Right lobe of liver (tissue), 6 donors: ENCODE results near the gene EEFSEC. TPM values are rescaled to one million over a fixed set of nuclear protein-coding genes. Genes with fewer than 3 reads are reported as not detected.

ENCODE experiments used
- ATAC-seq, 4 donors: fragments of 200-7000 bp; cut with Tn5 transposase; one replicate each; pipeline ENCODE4 v1.9.1; 2020; ENCODE audit warnings: mild to moderate bottlenecking in 4 of 4, moderate library complexity in 4 of 4
- DNase-seq, 3 donors: peaks; one replicate each; pipeline ENCODE4 v3.0.0-alpha.2; 2020
- H3K27ac ChIP-seq, 3 donors: fragments of 200-600 bp; one replicate each; pipeline ENCODE4 v1.8.0; 2022
- H3K27me3 ChIP-seq, 2 donors: fragments of 200-600 bp; one replicate each; pipeline ENCODE4 v1.8.0; 2022
- H3K36me3 ChIP-seq, 4 donors: fragments of 200-600 bp; sonication (generic) in 1 of 4; one replicate each; pipeline versions ENCODE4 v1.5.1 to v1.8.0; 2017 to 2022; ENCODE audit warnings: control low read depth in 1 of 4
- H3K4me1 ChIP-seq, 4 donors: fragments of 200-600 bp; sonication (generic) in 1 of 4; one replicate each; pipeline versions ENCODE4 v1.5.1 to v1.8.0; 2017 to 2022; ENCODE audit warnings: control low read depth in 1 of 4
- H3K4me3 ChIP-seq, 3 donors: fragments of 200-600 bp; one replicate each; pipeline ENCODE4 v1.8.0; 2022
- H3K9me3 ChIP-seq, 4 donors: fragments of 200-600 bp; sonication (generic) in 1 of 4; one replicate each; pipeline versions ENCODE4 v1.5.1 to v1.8.0; 2017 to 2022; ENCODE audit warnings: control low read depth in 1 of 4
- POLR2A ChIP-seq: fragments of 450-650 bp; IDR thresholded peaks from one replicate; pipeline ENCODE4 v1.6.1; 2017; ENCODE audit warnings: antibody characterized with exemption, mild to moderate bottlenecking
- WGBS: methylation state at CpG from one replicate; pipeline ENCODE4 v1.1.6; 2018; ENCODE audit warnings: low coverage, low lambda C conversion rate; ENCODE audit not compliant: insufficient coverage; ENCODE audit errors: missing lambda C conversion rate; 5-methylcytosine and 5-hydroxymethylcytosine counted together
- intact Hi-C, 2 donors: fragments of 100-400 bp; cut with DNase I; formaldehyde crosslinking; loops; one replicate each; pipeline versions ENCODE4 v1.11.2 to v1.14.1; 2022
- total RNA-seq, 6 experiments: library from RNA; depleted of rRNA in 2 of 6; stranded (reverse); fragments of >200 nt in 2 of 6; fragmentation: NEBNext Ultra II Directional in 3 of 6; extraction: Animal tissue kit (Norgen Biotek cat#: 25700) in 3 of 6; gene quantifications; one replicate each; pipeline versions ENCODE4 v1.1.0 to v1.2.4, GENCODE V29; 2016 to 2023
- TF ChIP-seq, protein P1 (sequence below), 4 donors: fragments of 200-600 bp in 3 of 4; fragments of 450-650 bp in 1 of 4; IDR thresholded peaks; one replicate each; pipeline versions ENCODE4 v1.5.1 to v1.8.0; 2016 to 2022; ENCODE audit warnings: antibody characterized with exemption in 4 of 4, mild to moderate bottlenecking in 2 of 4
- donor health status: DM: no; HTN: yes; CAD: no.
- donor health status: DM: no; HTN: no; CAD: no.
- donor health status: DM: no; HTN: no; CAD: no.
- donor health status: DM: no; HTN: yes; CAD: no.
- donor health status: DM: no; HTN: yes; CAD: no.

EEFSEC gene
- total RNA-seq, 6 experiments from 2014 or later: 10.1 to 24.0 (median 13.4) TPM

DNA sequence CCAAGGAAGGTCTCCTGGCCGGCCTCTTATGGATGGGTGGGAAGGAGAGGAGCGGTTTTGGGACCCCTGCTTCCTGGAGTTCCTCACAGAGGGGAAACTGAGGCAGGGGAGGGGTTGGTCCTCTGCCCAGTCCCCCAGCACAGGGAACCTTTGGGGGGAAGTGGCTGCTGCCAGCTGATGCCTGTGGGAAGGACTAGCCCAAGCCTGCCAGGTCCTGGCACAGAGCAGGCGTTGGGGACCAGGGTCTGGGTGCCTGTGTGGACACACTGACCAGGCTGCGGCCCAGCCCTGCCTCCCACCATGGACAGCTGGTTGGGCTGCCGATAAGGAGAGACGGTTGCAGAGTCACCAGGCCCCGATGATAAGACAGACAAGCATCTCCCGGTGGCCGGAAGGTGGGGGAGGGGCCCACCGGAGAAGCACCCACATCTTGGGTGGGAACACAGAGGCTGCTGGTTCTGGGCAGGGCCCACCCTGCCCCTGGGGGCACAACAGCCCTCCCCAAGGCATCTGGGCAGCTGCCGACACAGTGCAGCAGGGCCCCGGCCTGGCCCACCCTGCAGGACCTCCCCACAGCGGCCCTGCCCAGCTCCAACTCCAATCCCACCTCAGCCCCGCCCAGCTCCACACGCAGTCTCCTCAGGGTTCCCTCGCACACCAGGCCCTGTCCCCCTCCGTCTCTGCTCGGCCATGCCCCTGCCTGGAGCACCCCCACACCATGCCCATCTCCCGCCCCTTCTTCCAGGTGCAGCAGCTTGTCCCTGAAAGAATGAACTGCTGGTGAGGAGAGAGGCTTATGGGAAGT lies 262.7 kb downstream of the EEFSEC start:
- DNase-seq: no peak
- intact Hi-C loops: no loop called here
- TF ChIP-seq POLR2A: no peak
- TF ChIP-seq, protein P1, sequence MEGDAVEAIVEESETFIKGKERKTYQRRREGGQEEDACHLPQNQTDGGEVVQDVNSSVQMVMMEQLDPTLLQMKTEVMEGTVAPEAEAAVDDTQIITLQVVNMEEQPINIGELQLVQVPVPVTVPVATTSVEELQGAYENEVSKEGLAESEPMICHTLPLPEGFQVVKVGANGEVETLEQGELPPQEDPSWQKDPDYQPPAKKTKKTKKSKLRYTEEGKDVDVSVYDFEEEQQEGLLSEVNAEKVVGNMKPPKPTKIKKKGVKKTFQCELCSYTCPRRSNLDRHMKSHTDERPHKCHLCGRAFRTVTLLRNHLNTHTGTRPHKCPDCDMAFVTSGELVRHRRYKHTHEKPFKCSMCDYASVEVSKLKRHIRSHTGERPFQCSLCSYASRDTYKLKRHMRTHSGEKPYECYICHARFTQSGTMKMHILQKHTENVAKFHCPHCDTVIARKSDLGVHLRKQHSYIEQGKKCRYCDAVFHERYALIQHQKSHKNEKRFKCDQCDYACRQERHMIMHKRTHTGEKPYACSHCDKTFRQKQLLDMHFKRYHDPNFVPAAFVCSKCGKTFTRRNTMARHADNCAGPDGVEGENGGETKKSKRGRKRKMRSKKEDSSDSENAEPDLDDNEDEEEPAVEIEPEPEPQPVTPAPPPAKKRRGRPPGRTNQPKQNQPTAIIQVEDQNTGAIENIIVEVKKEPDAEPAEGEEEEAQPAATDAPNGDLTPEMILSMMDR (IDR thresholded peaks at IDR 0.05): no peak
- no peaks in the 10 kb centered on the region for H3K4me1 ChIP-seq
- H3K36me3 ChIP-seq: no peaks in the 10 kb centered on the region
- H3K27me3 ChIP-seq: no peaks in the 10 kb centered on the region
- no peak overlapping the region for H3K27ac ChIP-seq
- no peaks in the 10 kb centered on the region for H3K9me3 ChIP-seq
- no peak for ATAC-seq
- H3K4me3 ChIP-seq: no peak overlapping the region
- 50% methylated on average over 2 of the region's 19 CpGs for WGBS

DNA sequence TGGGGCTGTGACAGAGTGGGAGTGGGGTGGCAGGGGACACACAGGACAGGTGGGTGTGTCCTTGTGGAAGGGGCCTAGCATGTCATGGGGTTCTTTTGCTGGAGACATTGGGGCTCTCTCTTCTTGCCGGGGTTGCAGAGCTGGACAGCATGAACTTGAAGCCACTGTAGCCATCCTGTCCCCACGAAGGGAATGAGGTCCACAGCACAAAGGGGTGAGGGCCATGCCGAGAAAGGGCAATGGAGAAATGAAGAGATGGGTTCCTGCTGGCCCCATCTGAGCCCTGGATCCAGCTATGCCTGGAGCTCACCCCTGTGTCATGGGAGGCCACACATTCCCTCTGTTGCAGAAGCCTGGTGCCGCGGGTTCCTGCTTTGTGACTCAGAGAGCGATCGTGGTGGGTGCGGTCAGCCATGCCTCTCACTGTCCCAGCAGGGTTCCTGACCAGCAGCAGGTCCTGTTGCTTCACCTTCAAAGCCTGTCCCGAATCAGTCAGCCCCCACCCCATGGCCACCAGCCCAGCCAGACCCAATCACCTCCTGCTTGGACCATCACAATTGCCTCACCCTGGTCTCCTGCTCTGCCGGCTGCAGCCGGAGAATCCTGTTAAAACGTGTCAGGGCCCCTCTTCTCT lies 263.4 kb downstream of the EEFSEC start:
- DNase-seq (no peak), ATAC-seq (no peak)
- Histone ChIP-seq H3K9me3 (no peaks in the 10 kb centered on the region), H3K4me1 (no peaks in the 10 kb centered on the region), H3K4me3 (no peak overlapping the region), H3K27ac (no peak overlapping the region), H3K36me3 (no peaks in the 10 kb centered on the region), H3K27me3 (no peaks in the 10 kb centered on the region)
- no CpG with 5 or more reads among the region's 12 CpGs for WGBS
- intact Hi-C loops: no loop called here
- TF ChIP-seq, protein P1 (IDR thresholded peaks at IDR 0.05): no peak
- TF ChIP-seq POLR2A: no peak

DNA sequence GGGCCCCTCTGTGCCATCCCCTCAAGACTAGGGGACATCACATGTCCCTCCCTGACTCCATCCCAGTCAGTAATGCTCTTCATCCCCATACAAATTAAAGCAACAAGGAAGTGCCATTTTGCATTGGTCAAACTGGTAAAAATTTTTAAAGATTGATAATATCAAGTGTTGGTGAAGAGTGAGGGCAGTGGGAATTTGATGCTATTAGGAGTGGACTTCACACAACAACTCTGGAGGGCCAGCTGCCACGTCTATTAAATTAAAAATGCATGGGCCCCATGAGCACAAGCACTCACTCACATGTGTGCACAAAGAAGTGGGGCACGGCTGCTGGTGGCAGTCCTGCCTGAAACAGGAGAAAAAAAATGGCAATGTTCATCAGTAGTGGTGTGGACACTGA lies 265.6 kb downstream of the EEFSEC start:
- H3K36me3 ChIP-seq: no peaks in the 10 kb centered on the region
- ATAC-seq: no peak
- no peaks in the 10 kb centered on the region for H3K27me3 ChIP-seq
- H3K27ac ChIP-seq: no peak overlapping the region
- intact Hi-C loops: no loop called here
- DNase-seq: no peak
- H3K4me3 ChIP-seq: no peak overlapping the region
- no peak for TF ChIP-seq POLR2A
- TF ChIP-seq, protein P1 (IDR thresholded peaks at IDR 0.05): no peak
- no peaks in the 10 kb centered on the region for H3K9me3 ChIP-seq
- 76% methylated on average over 2 of the region's 2 CpGs for WGBS
- no peaks in the 10 kb centered on the region for H3K4me1 ChIP-seq

DNA sequence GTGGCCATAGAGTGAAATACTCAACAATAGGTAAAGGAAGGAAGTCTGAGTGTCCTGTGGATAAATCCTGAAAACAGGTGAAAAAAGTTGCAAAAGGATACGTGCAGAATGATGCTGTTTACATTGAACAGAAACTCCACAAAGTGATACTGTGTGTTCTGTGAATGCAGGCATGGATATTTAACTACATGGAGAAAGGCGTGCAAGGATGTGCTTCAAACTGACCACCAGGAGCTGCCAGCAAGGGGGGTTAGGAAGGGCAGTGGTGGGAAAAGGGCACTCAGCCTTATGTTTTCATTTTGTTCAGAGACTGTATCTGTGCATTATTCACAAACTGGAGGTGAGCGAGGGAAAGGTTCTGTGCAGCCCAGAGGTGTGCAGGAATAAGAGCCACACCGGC lies 266.0 kb downstream of the EEFSEC start:
- no peak for ATAC-seq
- intact Hi-C loops: no loop called here

More for the DNA sequence above, 266.0 kb downstream of the EEFSEC start:
- H3K36me3 ChIP-seq: no peaks in the 10 kb centered on the region
- no peaks in the 10 kb centered on the region for H3K4me1 ChIP-seq
- H3K27ac ChIP-seq: no peak overlapping the region
- TF ChIP-seq, protein P1 (IDR thresholded peaks at IDR 0.05): no peak
- TF ChIP-seq POLR2A: no peak
- H3K27me3 ChIP-seq: no peaks in the 10 kb centered on the region
- no peak for DNase-seq
- no peaks in the 10 kb centered on the region for H3K9me3 ChIP-seq
- 89% methylated on average over 3 of the region's 4 CpGs for WGBS
- no peak overlapping the region for H3K4me3 ChIP-seq
